HG03432 (cell line): ENCODE data around the gene GPR27.

ENCODE experiments used
- ATAC-seq: cut with Tn5 transposase; IDR thresholded peaks from one replicate; pipeline ENCODE4 v1.9.1; 2021; ENCODE audit warnings: mild to moderate bottlenecking, moderate library complexity; ENCODE audit not compliant: unreplicated experiment

Gene GPR27

GRCh38 chr3:71785532-71786216, 32.0 kb downstream of the GPR27 start:
- ATAC-seq: no peak

GRCh38 chr3:71786217-71786549, 32.5 kb downstream of the GPR27 start:
- no peak for ATAC-seq

GRCh38 chr3:71786551-71786950, 32.9 kb downstream of the GPR27 start:
- no peak for ATAC-seq

DNA sequence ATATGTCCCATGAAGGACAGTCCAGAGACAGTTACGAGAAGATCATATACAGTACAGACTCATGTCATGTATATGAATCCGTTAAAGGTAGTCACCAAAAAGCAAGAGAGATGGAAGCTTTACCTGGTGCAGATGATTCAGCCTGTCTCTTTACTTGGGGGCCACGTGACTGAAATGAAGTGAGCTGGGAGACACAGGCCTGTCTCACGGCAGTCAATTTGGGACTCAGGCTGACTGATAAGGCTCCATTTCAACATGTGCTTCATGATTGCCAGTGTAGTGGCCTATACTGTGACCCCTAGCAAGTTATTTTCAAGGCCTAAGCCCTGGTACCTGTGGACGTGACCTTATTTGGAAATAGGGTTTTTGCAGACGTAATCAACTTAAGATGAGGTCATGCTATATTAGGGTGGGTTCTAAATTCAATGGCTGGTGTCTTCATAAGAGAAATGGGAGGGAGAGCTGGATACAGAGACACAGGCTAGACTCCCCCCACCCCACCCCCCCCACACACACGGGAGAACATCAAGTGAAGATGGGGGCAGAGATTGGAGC, 34.3 kb downstream of the GPR27 start:
- ATAC-seq: no peak

DNA sequence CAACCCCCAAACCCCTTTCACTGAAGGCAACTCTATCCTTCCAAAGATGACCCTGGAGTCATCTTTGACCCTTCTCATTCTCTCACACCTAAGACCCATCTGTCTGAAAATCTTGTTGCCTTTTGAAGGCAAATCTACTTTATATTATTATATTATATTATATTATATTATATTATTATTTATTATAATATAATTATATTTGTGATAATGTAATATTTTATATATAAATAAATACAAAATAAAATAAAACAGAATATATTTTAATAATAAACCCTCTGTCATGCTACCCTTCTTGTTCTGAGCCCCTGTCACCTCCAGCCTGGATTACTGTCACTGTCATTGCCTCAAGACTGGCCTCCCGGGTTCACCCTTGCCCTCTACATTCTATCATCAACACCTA, 36.3 kb downstream of the GPR27 start:
- no peak for ATAC-seq

DNA sequence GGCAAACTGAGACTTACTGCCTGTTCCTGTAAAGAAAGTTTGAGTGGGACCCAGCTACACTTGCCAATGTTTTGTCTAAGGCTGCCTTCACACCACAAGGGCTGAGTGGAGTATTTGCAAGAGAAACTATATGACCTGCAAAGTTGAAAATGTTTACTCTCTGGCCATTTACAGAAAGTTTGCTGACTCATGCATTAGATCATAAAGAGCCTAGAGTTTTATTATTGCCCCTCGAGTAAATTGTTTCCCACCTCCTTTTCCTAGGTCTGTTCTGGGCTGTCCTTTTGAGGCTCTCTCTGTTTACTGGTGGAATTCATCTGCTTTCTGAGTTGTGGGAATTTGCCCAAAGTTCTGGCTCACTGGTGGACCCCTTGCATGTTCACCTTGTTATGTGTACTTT, 38.0 kb downstream of the GPR27 start:
- ATAC-seq: no peak

DNA sequence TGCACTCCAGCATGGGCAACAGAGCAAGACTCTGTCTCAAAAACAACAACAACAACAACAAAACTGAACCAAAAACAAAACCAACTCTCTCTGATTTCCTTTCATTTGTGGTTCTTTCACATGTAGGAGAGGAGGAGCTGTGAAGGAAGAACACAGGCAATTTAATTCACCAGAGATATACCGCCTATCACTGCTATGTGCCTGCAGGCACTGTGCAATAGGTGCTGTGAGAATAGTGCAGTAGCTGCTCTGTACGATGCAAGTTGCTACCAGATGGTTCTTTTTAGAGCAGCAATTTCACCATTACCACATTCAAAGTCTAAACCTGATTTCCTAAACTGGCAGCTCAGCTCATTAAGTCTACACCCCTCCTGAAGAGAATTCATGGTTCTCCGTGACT, 42.6 kb downstream of the GPR27 start:
- ATAC-seq: no peak

DNA sequence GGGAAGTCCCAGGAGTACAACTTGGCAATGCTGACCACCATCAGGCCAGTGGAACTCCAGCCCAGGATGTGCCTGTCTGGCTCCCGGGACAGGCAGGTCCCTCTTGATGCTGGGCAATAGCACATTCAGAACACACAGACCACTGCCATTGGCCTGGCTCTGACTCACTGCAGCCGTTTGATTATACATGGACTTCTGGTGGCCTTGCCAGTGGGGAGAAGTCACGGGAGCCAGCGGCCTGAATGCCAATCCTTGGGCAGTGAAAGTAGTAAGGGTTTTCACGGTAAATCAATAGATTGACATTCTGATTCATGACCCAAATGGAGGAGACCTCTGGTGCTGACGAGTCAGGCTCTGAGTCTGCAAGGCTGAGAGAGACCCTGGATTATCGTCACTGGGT, 43.8 kb downstream of the GPR27 start:
- no peak for ATAC-seq

GRCh38 chr3:71800023-71800422, 46.4 kb downstream of the GPR27 start:
- ATAC-seq: no peak

GRCh38 chr3:71801986-71802385, 48.3 kb downstream of the GPR27 start:
- no peak for ATAC-seq

DNA sequence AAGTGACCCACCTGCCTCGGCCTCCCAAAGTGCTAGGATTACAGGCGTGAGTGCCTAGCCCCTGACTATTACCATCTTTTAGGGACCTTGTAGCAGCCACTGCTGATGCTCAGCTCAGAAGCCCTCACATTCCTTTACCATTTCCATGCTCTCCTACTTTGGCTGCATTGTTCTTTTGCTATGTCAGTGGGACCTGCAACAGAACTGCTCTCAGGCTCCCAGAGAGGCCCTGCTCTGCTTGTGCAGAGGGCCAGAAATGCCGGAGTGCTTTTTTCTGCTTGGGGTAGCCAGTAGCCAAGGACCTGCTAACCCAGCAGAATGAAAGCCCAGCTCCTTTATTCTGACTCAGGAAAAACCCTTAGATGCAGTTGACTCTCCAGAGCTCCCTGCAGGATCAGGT, 49.6 kb downstream of the GPR27 start:
- ATAC-seq: no peak

- no peak for ATAC-seq
Measured at GRCh38 chr3:71805199-71805598, 51.5 kb downstream of the GPR27 start.

- no peak for ATAC-seq
Measured at GRCh38 chr3:71805691-71806090, 52.0 kb downstream of the GPR27 start.
